ENCODE results near the gene PSME1.

The PSME1 gene

GRCh38 chr14:24129410-24129998, 6.5 kb upstream of the PSME1 start:
- DNase-seq: no peak

GRCh38 chr14:24130380-24130716, 5.6 kb upstream of the PSME1 start, which contains the start of gene FITM1:
Gene FITM1 (plus strand): TSS chr14:24130659. CDS start chr14:24131564, 905 bp downstream.
- DNase-seq: no peak

GRCh38 chr14:24130717-24131548, 5.1 kb upstream of the PSME1 start:
- DNase-seq: no peak

- no peak for DNase-seq
Observed at GRCh38 chr14:24131549-24131966, 4.4 kb upstream of the PSME1 start.

GRCh38 chr14:24132061-24132685, 3.8 kb upstream of the PSME1 start:
- no peak for DNase-seq

GRCh38 chr14:24132976-24133375, 3.0 kb upstream of the PSME1 start:
- DNase-seq: no peak

- DNase-seq: no peak
Observed at GRCh38 chr14:24133735-24134134, 2.3 kb upstream of the PSME1 start.

- DNase-seq: no peak
Observed at GRCh38 chr14:24135584-24135833, 485 bp upstream of the PSME1 start.

- DNase-seq: no peak
Observed at GRCh38 chr14:24136684-24137528, 912 bp downstream of the PSME1 start.

GRCh38 chr14:24137529-24138395, 1.8 kb downstream of the PSME1 start:
- DNase-seq: no peak

GRCh38 chr14:24138396-24139271, 2.6 kb downstream of the PSME1 start:
- no peak for DNase-seq

GRCh38 chr14:24139272-24139934, 3.4 kb downstream of the PSME1 start:
- no peak for DNase-seq

- DNase-seq: peak; percentile 85 to 100 (median 99)
Observed at GRCh38 chr14:24141097-24141880, 5.3 kb downstream of the PSME1 start, which contains the start of gene EMC9. Gene EMC9 (minus strand): TSS chr14:24141591. CDS start chr14:24141304, 287 bp downstream.

GRCh38 chr14:24143511-24143910, 7.5 kb downstream of the PSME1 start:
- DNase-seq: no peak

GRCh38 chr14:24144451-24144850, 8.5 kb downstream of the PSME1 start:
- no peak for DNase-seq

- no peak for DNase-seq
Observed at GRCh38 chr14:24145219-24145618, 9.2 kb downstream of the PSME1 start.

- DNase-seq: no peak
Observed at GRCh38 chr14:24145690-24146452, 9.9 kb downstream of the PSME1 start.

All from anterior cingulate cortex (tissue), 58 donors.